Uterus (tissue), 2 donors: ENCODE results near the gene NOVA2.

Experiments
- CTCF ChIP-seq, 4 experiments: fragments of 200-600 bp in 2 of 4; fragments of 450-650 bp in 2 of 4; sonication (generic) in 2 of 4; IDR thresholded peaks; one replicate each; pipeline ENCODE4 v1.5.1; 2016 to 2019; ENCODE audit warnings: antibody characterized with exemption in 4 of 4, mild to moderate bottlenecking in 2 of 4, moderate library complexity in 1 of 4
- POLR2A ChIP-seq, 2 donors: fragments of 450-650 bp; IDR thresholded peaks; one replicate each; pipeline ENCODE4 v1.6.1; 2016; ENCODE audit warnings: antibody characterized with exemption in 2 of 2, mild to moderate bottlenecking in 1 of 2, moderate library complexity in 1 of 2

GRCh38 chr19:45895519-45895972, 78.1 kb downstream of the NOVA2 start:
- no peak for TF ChIP-seq CTCF (IDR thresholded peaks at IDR 0.05)
- no peak for TF ChIP-seq POLR2A (IDR thresholded peaks at IDR 0.05)
